Effector memory CD4-positive, alpha-beta T cell (primary cell): ENCODE data around the gene PELI1.
"Not testable (repeated sequence)": the region's sequence is repeated elsewhere in the genome, so short reads cannot be mapped to it uniquely, and the experiment has no call there.

ENCODE experiments used
- DNase-seq, 3 donors: peaks; one replicate each; pipeline ENCODE4 v3.0.0-alpha.2; 2020
- H3K27ac ChIP-seq: 2 replicates; pipeline ENCODE4 v1.7.0; 2013; ENCODE audit warnings: mild to moderate bottlenecking, low read length, moderate library complexity; ENCODE audit not compliant: insufficient read depth, poor library complexity, severe bottlenecking
- H3K27me3 ChIP-seq: replicated peaks from 2 replicates; pipeline ENCODE4 v1.7.0; 2013; ENCODE audit warnings: mild to moderate bottlenecking, low read length; ENCODE audit not compliant: insufficient read depth, control insufficient read depth, poor library complexity, severe bottlenecking
- H3K36me3 ChIP-seq: 2 replicates; pipeline ENCODE4 v1.7.0; 2013; ENCODE audit warnings: mild to moderate bottlenecking, low read length, moderate library complexity; ENCODE audit not compliant: control insufficient read depth, insufficient read depth
- H3K4me1 ChIP-seq: 2 replicates; pipeline ENCODE4 v1.7.0; 2013; ENCODE audit warnings: low read length, mild to moderate bottlenecking; ENCODE audit not compliant: control insufficient read depth, insufficient read depth, poor library complexity, severe bottlenecking
- H3K4me3 ChIP-seq: 2 replicates; pipeline ENCODE4 v1.7.0; 2013; ENCODE audit warnings: low read length, low read depth, mild to moderate bottlenecking; ENCODE audit not compliant: insufficient read depth, poor library complexity, severe bottlenecking
- H3K9me3 ChIP-seq: 2 replicates; pipeline ENCODE4 v1.7.0; 2013; ENCODE audit warnings: mild to moderate bottlenecking, low read length, moderate library complexity; ENCODE audit not compliant: control insufficient read depth

The PELI1 gene

GRCh38 chr2:64112016-64112415, 32.2 kb downstream of the PELI1 start:
- H3K9me3 ChIP-seq = no peaks in the 10 kb centered on the region
- DNase-seq = no peak
- H3K4me1 ChIP-seq = peaks cover 17% of the 10 kb centered on the region
- peaks cover 13% of the 10 kb centered on the region for H3K36me3 ChIP-seq
- no peak overlapping the region for H3K27ac ChIP-seq
- no peaks in the 10 kb centered on the region for H3K27me3 ChIP-seq
- H3K4me3 ChIP-seq = no peak overlapping the region

GRCh38 chr2:64111426-64111825, 32.8 kb downstream of the PELI1 start:
- peaks cover 17% of the 10 kb centered on the region for H3K4me1 ChIP-seq
- no peaks in the 10 kb centered on the region for H3K9me3 ChIP-seq
- no peak overlapping the region for H3K4me3 ChIP-seq
- no peaks in the 10 kb centered on the region for H3K27me3 ChIP-seq
- DNase-seq = no peak
- no peak overlapping the region for H3K27ac ChIP-seq
- H3K36me3 ChIP-seq = peaks cover 18% of the 10 kb centered on the region

GRCh38 chr2:64108666-64109241, 35.5 kb downstream of the PELI1 start:
- Histone ChIP-seq H3K4me3 (no peak overlapping the region), H3K27ac (no peak overlapping the region), H3K9me3 (no peaks in the 10 kb centered on the region), H3K27me3 (no peaks in the 10 kb centered on the region), H3K4me1 (peaks cover 5% of the 10 kb centered on the region), H3K36me3 (peaks cover 33% of the 10 kb centered on the region)
- DNase-seq = no peak

DNA sequence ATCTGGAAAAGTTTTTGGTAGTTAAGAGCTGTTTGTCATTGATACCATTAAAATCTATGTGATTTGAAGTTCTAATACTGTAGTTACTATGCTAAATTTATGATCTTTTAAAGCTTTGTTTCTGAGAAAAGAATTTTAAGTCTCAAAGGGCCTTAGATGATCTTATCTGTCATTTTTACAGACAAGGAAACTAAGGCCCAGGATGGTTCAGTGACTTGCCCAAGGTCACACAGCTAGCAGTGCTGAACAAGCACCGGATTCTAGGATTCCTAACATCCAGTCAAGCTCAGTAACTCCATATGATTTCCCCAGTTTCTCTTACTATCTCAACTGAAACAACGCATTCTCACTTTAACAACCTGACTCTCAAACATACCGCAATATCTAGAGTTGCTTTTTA, 37.7 kb downstream of the PELI1 start:
- no peak overlapping the region for H3K27ac ChIP-seq
- no peak overlapping the region for H3K4me3 ChIP-seq
- no peaks in the 10 kb centered on the region for H3K27me3 ChIP-seq
- H3K36me3 ChIP-seq = peaks cover 33% of the 10 kb centered on the region
- DNase-seq = no peak
- H3K9me3 ChIP-seq = no peaks in the 10 kb centered on the region
- no peaks in the 10 kb centered on the region for H3K4me1 ChIP-seq

GRCh38 chr2:64105670-64106461, 38.4 kb downstream of the PELI1 start:
- no peaks in the 10 kb centered on the region for H3K9me3 ChIP-seq
- no peaks in the 10 kb centered on the region for H3K27me3 ChIP-seq
- no peaks in the 10 kb centered on the region for H3K4me1 ChIP-seq
- DNase-seq = no peak
- H3K27ac ChIP-seq = no peak overlapping the region
- peaks cover 33% of the 10 kb centered on the region for H3K36me3 ChIP-seq
- no peak overlapping the region for H3K4me3 ChIP-seq

GRCh38 chr2:64104933-64105332, 39.3 kb downstream of the PELI1 start:
- Histone ChIP-seq H3K4me1 (no peaks in the 10 kb centered on the region), H3K36me3 (peaks cover 33% of the 10 kb centered on the region)
- no peak for DNase-seq

GRCh38 chr2:64102736-64103135, 41.5 kb downstream of the PELI1 start:
- not testable (repeated sequence) for DNase-seq, H3K4me3 ChIP-seq, H3K27me3 ChIP-seq, H3K4me1 ChIP-seq, H3K9me3 ChIP-seq, H3K27ac ChIP-seq
- H3K36me3 ChIP-seq = peaks cover 32% of the 10 kb centered on the region

More at GRCh38 chr2:64104933-64105332, 39.3 kb downstream of the PELI1 start:
- Histone ChIP-seq H3K9me3 (no peaks in the 10 kb centered on the region), H3K27ac (no peak overlapping the region), H3K4me3 (no peak overlapping the region), H3K27me3 (no peaks in the 10 kb centered on the region)

DNA sequence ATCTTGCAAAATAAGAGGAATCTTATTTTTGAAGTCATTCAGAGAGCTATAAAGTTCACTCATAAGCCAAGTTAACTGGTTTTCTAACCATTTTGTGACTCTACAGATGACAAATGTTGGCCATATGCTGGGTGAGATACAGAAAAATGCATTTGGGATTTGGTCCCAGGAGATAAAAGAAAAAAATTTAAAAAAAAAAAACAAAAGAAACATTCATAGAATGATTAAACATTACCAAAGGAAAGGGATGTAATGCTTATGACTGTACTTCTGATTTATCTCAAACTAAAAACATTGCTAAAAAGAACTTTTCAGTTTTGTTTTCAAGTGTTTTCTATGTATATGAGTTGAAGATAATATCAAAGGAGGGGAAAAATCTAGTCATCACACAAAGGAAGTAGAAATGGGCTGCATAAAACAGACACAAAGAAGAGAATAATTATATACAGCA, 43.1 kb downstream of the PELI1 start:
- DNase-seq = no peak
- H3K27me3 ChIP-seq = no peaks in the 10 kb centered on the region
- no peak overlapping the region for H3K27ac ChIP-seq
- no peaks in the 10 kb centered on the region for H3K9me3 ChIP-seq
- H3K36me3 ChIP-seq = peaks cover 27% of the 10 kb centered on the region
- H3K4me3 ChIP-seq = no peak overlapping the region
- no peaks in the 10 kb centered on the region for H3K4me1 ChIP-seq

- peaks cover 25% of the 10 kb centered on the region for H3K36me3 ChIP-seq
- not testable (repeated sequence) for DNase-seq, H3K27ac ChIP-seq, H3K9me3 ChIP-seq, H3K27me3 ChIP-seq, H3K4me1 ChIP-seq, H3K4me3 ChIP-seq
Measured at GRCh38 chr2:64100584-64100983, 43.6 kb downstream of the PELI1 start.

DNA sequence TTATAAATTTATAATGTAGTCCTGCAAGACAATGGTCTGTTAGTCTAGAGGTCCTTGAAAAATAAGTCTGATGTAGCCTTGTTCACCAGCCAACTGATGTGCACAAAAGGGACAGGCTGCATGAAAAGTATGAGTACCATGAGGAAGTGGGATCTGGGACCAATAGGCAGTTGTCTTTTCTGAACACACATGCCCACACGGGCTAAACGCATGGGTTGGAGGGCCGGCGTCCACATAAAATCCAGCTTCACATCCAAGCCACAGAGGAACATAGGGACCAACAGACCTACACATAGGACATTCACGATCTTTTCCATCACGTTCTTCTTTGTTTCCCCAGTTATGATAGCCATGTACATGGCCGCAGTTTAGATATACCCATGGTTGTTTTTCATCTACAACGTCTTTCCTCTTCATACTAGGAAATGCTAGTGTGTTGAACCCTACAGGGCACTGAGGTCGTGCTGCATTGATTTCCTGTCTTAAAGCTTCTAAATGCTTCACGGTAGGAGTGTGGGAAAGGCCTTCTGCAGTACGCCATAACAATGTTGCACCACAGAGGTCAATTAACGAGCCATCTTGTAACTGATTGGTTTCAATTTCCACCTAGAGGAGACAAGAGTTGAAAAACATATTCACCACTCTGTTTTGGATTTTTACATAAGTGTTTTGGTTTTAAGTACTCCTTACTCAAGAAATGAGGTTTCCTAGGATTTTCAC, 49.4 kb downstream of the PELI1 start:
- Histone ChIP-seq H3K27me3 (no peaks in the 10 kb centered on the region), H3K4me3 (no peak overlapping the region), H3K36me3 (peaks cover 34% of the 10 kb centered on the region), H3K27ac (no peak overlapping the region), H3K4me1 (no peaks in the 10 kb centered on the region), H3K9me3 (no peaks in the 10 kb centered on the region)
- DNase-seq = no peak
